HL-60 (cell line): ENCODE measurements around the gene GALNT9.

Source experiments
- DNase-seq, 2 experiments: peaks; one replicate each; pipeline ENCODE4 v3.0.0-alpha.2; 2010 to 2020; ENCODE audit warnings: low read depth in 1 of 2, low spot score in 1 of 2
- H3K27ac ChIP-seq: fragments of 250-450 bp; sonication (Bioruptor Pico); replicated peaks from 2 replicates; pipeline ENCODE4 v1.5.1; 2020; ENCODE audit warnings: mild to moderate bottlenecking, moderate library complexity
- H3K27me3 ChIP-seq: fragments of 250-450 bp; sonication (Bioruptor Pico); 2 replicates; pipeline ENCODE4 v1.5.1; 2021; ENCODE audit warnings: mild to moderate bottlenecking, moderate library complexity; ENCODE audit not compliant: insufficient read depth, poor library complexity, severe bottlenecking
- H3K4me3 ChIP-seq: replicated peaks from 2 replicates; pipeline ENCODE4 v1.5.1; 2011; ENCODE audit warnings: mild to moderate bottlenecking, control low read depth, low read length; ENCODE audit not compliant: insufficient read depth
- CTCF ChIP-seq: IDR thresholded peaks from one replicate; pipeline ENCODE4 v1.5.1; 2011; ENCODE audit warnings: low read length, control low read depth, inconsistent platforms; ENCODE audit not compliant: insufficient read depth
- GABPA ChIP-seq: IDR thresholded peaks from 2 replicates; pipeline ENCODE4 v1.6.1; 2012; ENCODE audit warnings: low read depth
- POLR2AphosphoS5 ChIP-seq: IDR thresholded peaks from 2 replicates; pipeline ENCODE4 v1.6.1; 2012; ENCODE audit warnings: low read depth
- REST ChIP-seq: IDR thresholded peaks from 2 replicates; pipeline ENCODE4 v1.6.1; 2012; ENCODE audit warnings: low read depth; ENCODE audit not compliant: insufficient replicate concordance
- SPI1 ChIP-seq: IDR thresholded peaks from 2 replicates; pipeline ENCODE4 v1.6.1; 2012; ENCODE audit warnings: low read depth, mild to moderate bottlenecking, borderline replicate concordance

Gene GALNT9

GRCh38 chr12:132279184-132279889 lies 50.1 kb downstream of the GALNT9 start:
- Histone ChIP-seq H3K27ac (no peak overlapping the region), H3K4me3 (no peak overlapping the region), H3K27me3 (peaks cover 24% of the 10 kb centered on the region)
- no peak for DNase-seq
- TF ChIP-seq SPI1 (no peak), REST (no peak), GABPA (no peak), CTCF (no peak), POLR2AphosphoS5 (no peak)

- TF ChIP-seq SPI1: peak; percentile 33; the same call in 1 of the 2 replicates
- TF ChIP-seq GABPA: no peak
- Histone ChIP-seq H3K27me3 (peaks cover 22% of the 10 kb centered on the region), H3K27ac (no peak overlapping the region), H3K4me3 (no peak overlapping the region)
- no peak for DNase-seq
These were observed 50.8 kb downstream of the GALNT9 start for GRCh38 chr12:132278401-132279183.

GRCh38 chr12:132277949-132278348 lies 51.4 kb downstream of the GALNT9 start:
- Histone ChIP-seq H3K27me3 (peaks cover 20% of the 10 kb centered on the region), H3K27ac (no peak overlapping the region), H3K4me3 (no peak overlapping the region)
- TF ChIP-seq REST (no peak), POLR2AphosphoS5 (no peak), GABPA (no peak), CTCF (no peak), SPI1 (no peak)
- DNase-seq: no peak

GRCh38 chr12:132277374-132277941 lies 51.9 kb downstream of the GALNT9 start:
- peaks cover 20% of the 10 kb centered on the region for H3K27me3 ChIP-seq
- no peak for TF ChIP-seq REST
- TF ChIP-seq SPI1: no peak
- H3K4me3 ChIP-seq: no peak overlapping the region
- DNase-seq: no peak
- no peak overlapping the region for H3K27ac ChIP-seq
